DOHH2 (cell line): ENCODE measurements around the gene OR8B4.

Experiments
- CTCF ChIP-seq: fragments of 200-600 bp; sonication (generic); IDR thresholded peaks from one replicate; pipeline ENCODE4 v1.5.1; 2014; ENCODE audit warnings: antibody characterized with exemption, mild to moderate bottlenecking, low read depth, low read length; ENCODE audit not compliant: poor library complexity, severe bottlenecking
- EZH2phosphoT487 ChIP-seq: fragments of 200-600 bp; sonication (generic); IDR thresholded peaks from 2 replicates; pipeline ENCODE4 v1.6.1; 2017; ENCODE audit warnings: borderline replicate concordance, mild to moderate bottlenecking, antibody characterized with exemption, low read length, moderate library complexity, mixed read lengths

DNA sequence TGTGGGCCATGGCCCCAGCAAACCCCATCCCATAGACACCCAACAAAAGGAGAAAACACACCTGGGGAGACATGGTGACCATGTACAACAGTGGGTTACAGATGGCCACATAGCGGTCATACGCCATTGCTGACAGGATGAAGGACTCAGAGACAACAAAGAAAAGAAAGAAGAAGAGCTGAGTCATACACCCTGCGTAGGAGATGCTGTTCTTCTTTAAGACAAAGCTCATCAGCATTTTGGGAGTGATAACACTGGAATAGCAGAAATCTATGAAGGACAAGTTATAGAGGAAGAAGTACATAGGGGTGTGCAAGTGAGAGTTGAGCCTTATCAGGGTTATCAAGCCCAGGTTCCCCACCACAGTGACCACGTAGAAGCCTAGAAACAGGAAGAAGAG, 15.9 kb upstream of the OR8B4 start:
- TF ChIP-seq CTCF (no peak), EZH2phosphoT487 (no peak)
